Osteocyte (in vitro differentiated cells): Measurements from ENCODE around the gene COMMD9. TPM values are rescaled to one million over a fixed set of nuclear protein-coding genes. Genes with fewer than 3 reads are reported as not detected.

ENCODE experiments used
- DNase-seq: peaks from one replicate; pipeline ENCODE4 v3.0.0; 2021; ENCODE audit warnings: mixed read lengths; ENCODE audit not compliant: unreplicated experiment; ENCODE audit errors: extremely low spot score
- H3K27ac Mint-ChIP-seq: one replicate; pipeline ENCODE4 v1.8.0; 2021; ENCODE audit warnings: mild to moderate bottlenecking, mixed read lengths; ENCODE audit not compliant: unreplicated experiment
- H3K27me3 Mint-ChIP-seq: one replicate; pipeline ENCODE4 v1.8.0; 2021; ENCODE audit warnings: mixed read lengths; ENCODE audit not compliant: unreplicated experiment
- H3K36me3 Mint-ChIP-seq: one replicate; pipeline ENCODE4 v1.8.0; 2021; ENCODE audit warnings: mixed read lengths; ENCODE audit not compliant: unreplicated experiment
- H3K4me1 Mint-ChIP-seq: one replicate; pipeline ENCODE4 v1.8.0; 2021; ENCODE audit warnings: mixed read lengths; ENCODE audit not compliant: unreplicated experiment
- H3K4me3 Mint-ChIP-seq: one replicate; pipeline ENCODE4 v1.8.0; 2021; ENCODE audit warnings: mild to moderate bottlenecking, moderate library complexity, mixed read lengths; ENCODE audit not compliant: unreplicated experiment
- H3K9me3 Mint-ChIP-seq: one replicate; pipeline ENCODE4 v1.8.0; 2021; ENCODE audit warnings: mixed read lengths; ENCODE audit not compliant: unreplicated experiment
- CTCF ChIP-seq: fragments of 200-600 bp; sonication (generic); IDR thresholded peaks from 2 replicates; pipeline ENCODE4 v1.5.0; 2021; ENCODE audit warnings: antibody characterized with exemption, mild to moderate bottlenecking, moderate library complexity
- long read RNA-seq: library from polyadenylated mRNA; unstranded; transcript quantifications from one replicate; pipeline ENCODE4 v2.0.0, GENCODE V29; 2021
- total RNA-seq: library from RNA; stranded (reverse); gene quantifications from 2 replicates; pipeline ENCODE4 v1.2.1, GENCODE V29; 2021

The COMMD9 gene
- total RNA-seq = 69.4 and 71.4 TPM in 2 replicates
- long read RNA-seq, transcript COMMD9-201 (6 exons, 2,954 nt) = major isoform, 194 of 216 reads
- long read RNA-seq, partial matches to known transcripts = 3 of 216 reads
- long read RNA-seq, other reads (novel, unspliced or antisense) = 12 of 216 reads

- peak within 1 kb of the TSS; percentile 85 for H3K27ac Mint-ChIP-seq
- peak; percentile 96 for DNase-seq
- no peak for TF ChIP-seq CTCF
- H3K9me3 Mint-ChIP-seq = no peaks in the 10 kb centered on the region
- H3K4me3 Mint-ChIP-seq = peak within 1 kb of the TSS; percentile 93
- no peaks in the 10 kb centered on the region for H3K27me3 Mint-ChIP-seq
- H3K36me3 Mint-ChIP-seq = no peaks in the 10 kb centered on the region
- peaks cover 26% of the 10 kb centered on the region for H3K4me1 Mint-ChIP-seq
These were observed at the start of gene COMMD9 for GRCh38 chr11:36289226-36289852. Gene COMMD9, minus strand, starts transcription at chr11:36289424. Its CDS starts 12 bp downstream, at chr11:36289412.

GRCh38 chr11:36333897-36334296, 44.7 kb upstream of the COMMD9 start:
- no peaks in the 10 kb centered on the region for H3K27me3 Mint-ChIP-seq
- H3K27ac Mint-ChIP-seq = no peak overlapping the region
- DNase-seq = no peak
- no peak overlapping the region for H3K4me3 Mint-ChIP-seq
- TF ChIP-seq CTCF = no peak
- no peaks in the 10 kb centered on the region for H3K36me3 Mint-ChIP-seq
- peaks cover 8% of the 10 kb centered on the region for H3K4me1 Mint-ChIP-seq
- no peaks in the 10 kb centered on the region for H3K9me3 Mint-ChIP-seq

- Mint-ChIP-seq H3K4me3 (no peak overlapping the region), H3K4me1 (peaks cover 9% of the 10 kb centered on the region), H3K9me3 (no peaks in the 10 kb centered on the region), H3K27ac (no peak overlapping the region), H3K27me3 (no peaks in the 10 kb centered on the region), H3K36me3 (no peaks in the 10 kb centered on the region)
- DNase-seq = no peak
- TF ChIP-seq CTCF = no peak
These were observed 44.2 kb upstream of the COMMD9 start for GRCh38 chr11:36333468-36333867.

GRCh38 chr11:36330411-36330810, 41.2 kb upstream of the COMMD9 start:
- Mint-ChIP-seq H3K9me3 (no peaks in the 10 kb centered on the region), H3K27ac (no peak overlapping the region), H3K36me3 (no peaks in the 10 kb centered on the region), H3K4me3 (no peak overlapping the region), H3K27me3 (no peaks in the 10 kb centered on the region), H3K4me1 (peaks cover 9% of the 10 kb centered on the region)
- TF ChIP-seq CTCF = no peak
- DNase-seq = no peak

GRCh38 chr11:36328966-36329673, 39.9 kb upstream of the COMMD9 start:
- no peak overlapping the region for H3K4me3 Mint-ChIP-seq
- H3K27me3 Mint-ChIP-seq = no peaks in the 10 kb centered on the region
- H3K4me1 Mint-ChIP-seq = peaks cover 9% of the 10 kb centered on the region
- no peaks in the 10 kb centered on the region for H3K36me3 Mint-ChIP-seq
- no peak overlapping the region for H3K27ac Mint-ChIP-seq
- no peak for TF ChIP-seq CTCF
- no peaks in the 10 kb centered on the region for H3K9me3 Mint-ChIP-seq
- DNase-seq = no peak
